Measurements from ENCODE around the gene SULT1E1. TPM values are rescaled to one million over a fixed set of nuclear protein-coding genes. Genes with fewer than 3 reads are reported as not detected.

Gene SULT1E1
- total and polyA plus RNA-seq, 4 donors, result 5.5 TPM; not detected in 3

DNA sequence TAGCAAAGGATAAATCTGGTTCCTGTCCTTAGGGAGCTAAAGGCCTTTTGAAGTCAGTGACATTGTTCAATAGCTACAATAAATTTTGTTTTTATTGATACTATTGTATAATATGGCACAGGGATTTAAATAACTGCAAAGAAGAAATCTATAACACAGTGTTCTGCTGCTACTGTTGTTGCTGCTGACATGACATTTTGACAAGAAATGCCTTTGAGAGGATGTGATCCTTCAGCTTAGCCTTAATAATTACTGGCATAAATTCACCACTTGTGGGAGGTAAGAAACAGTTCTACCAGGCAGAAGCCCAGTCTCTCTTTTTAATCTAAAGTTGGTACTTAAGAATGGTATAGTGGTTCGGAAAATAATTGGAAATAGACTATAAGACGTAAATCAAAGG is 4.1 kb downstream of the SULT1E1 start:
- no peak for DNase-seq
- no peak overlapping the region for H3K27ac ChIP-seq (ENCODE audit: low read depth in 1 of 2, low read length in 2 of 2)
- H3K4me1 ChIP-seq (ENCODE audit: control insufficient read depth in 1 of 2, insufficient read depth in 2 of 2, low read length in 2 of 2), result no peaks in the 10 kb centered on the region
- 77% methylated on average over 2 of the region's 2 CpGs for WGBS, 2 donors
- no peaks in the 10 kb centered on the region for H3K27me3 ChIP-seq (ENCODE audit: control insufficient read depth in 1 of 2, insufficient read depth in 2 of 2, low read length in 1 of 2)
- no peak for ATAC-seq (ENCODE audit: low FRiP score)
- H3K36me3 ChIP-seq (ENCODE audit: control insufficient read depth in 1 of 2, insufficient read depth in 2 of 2, low read length in 1 of 2), result no peaks in the 10 kb centered on the region
- H3K9me3 ChIP-seq (ENCODE audit: control insufficient read depth, low read length), result no peaks in the 10 kb centered on the region
- intact Hi-C loops (cut with DNase I), result no loop called here
- no peak overlapping the region for H3K4me3 ChIP-seq (ENCODE audit: low read length in 2 of 2)

DNA sequence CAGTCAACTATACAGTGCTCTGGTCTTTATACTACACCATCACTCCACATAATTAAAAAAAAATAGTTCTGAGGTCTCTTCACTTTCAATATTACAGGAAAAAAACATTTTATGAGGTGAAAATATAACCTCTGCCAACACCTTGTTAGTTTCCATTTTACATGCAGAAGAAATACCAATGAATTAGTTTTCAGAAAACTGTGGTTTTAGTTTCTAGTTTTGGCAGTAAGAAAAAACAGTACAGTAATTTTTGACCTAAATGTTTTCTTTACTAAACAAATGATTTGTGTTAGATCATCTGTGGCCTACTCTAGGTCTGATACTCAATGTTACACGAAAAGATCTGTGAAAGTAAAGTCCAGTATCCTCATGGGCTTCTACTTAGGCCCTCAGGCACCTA is 10.0 kb downstream of the SULT1E1 start:
- ATAC-seq (ENCODE audit: low FRiP score), result no peak
- intact Hi-C loops (cut with DNase I), result no loop called here
- WGBS, 2 donors, result 39 to 43% methylated on average over 1 of the region's 1 CpG

DNA sequence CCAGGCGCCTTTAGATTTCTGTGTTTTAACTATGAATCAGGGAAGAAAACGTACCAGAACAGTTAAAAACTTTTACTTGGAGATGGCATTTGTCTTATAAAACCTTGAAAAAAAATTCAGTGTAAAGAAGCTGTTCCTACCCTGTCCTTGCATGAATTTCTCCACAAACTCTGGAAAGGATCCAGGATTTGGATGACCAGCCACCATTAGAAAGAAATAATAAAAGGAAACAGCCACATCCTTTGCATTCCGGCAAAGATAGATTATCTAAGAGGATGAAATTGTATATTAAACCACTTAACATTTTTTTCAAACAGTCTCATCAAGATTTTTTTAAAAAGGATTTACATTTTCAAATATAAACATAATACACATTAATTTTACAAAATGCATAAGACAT is 10.6 kb downstream of the SULT1E1 start:
- Histone ChIP-seq H3K4me1 (ENCODE audit: control insufficient read depth in 1 of 2, insufficient read depth in 2 of 2, low read length in 2 of 2) (no peaks in the 10 kb centered on the region), H3K36me3 (ENCODE audit: control insufficient read depth in 1 of 2, insufficient read depth in 2 of 2, low read length in 1 of 2) (no peaks in the 10 kb centered on the region), H3K27me3 (ENCODE audit: control insufficient read depth in 1 of 2, insufficient read depth in 2 of 2, low read length in 1 of 2) (no peaks in the 10 kb centered on the region), H3K27ac (ENCODE audit: low read depth in 1 of 2, low read length in 2 of 2) (no peak overlapping the region), H3K9me3 (ENCODE audit: control insufficient read depth, low read length) (no peaks in the 10 kb centered on the region), H3K4me3 (ENCODE audit: low read length in 2 of 2) (no peak overlapping the region)
- DNase-seq (no peak), ATAC-seq (ENCODE audit: low FRiP score) (no peak)
- WGBS, 2 donors, result 62 to 65% methylated on average over 3 of the region's 3 CpGs
- intact Hi-C loops (cut with DNase I), result no loop called here

More for the DNA sequence above, 10.0 kb downstream of the SULT1E1 start:
- H3K27ac ChIP-seq (ENCODE audit: low read depth in 1 of 2, low read length in 2 of 2), result no peak overlapping the region
- no peak for DNase-seq
- H3K9me3 ChIP-seq (ENCODE audit: control insufficient read depth, low read length), result no peaks in the 10 kb centered on the region
- H3K4me3 ChIP-seq (ENCODE audit: low read length in 2 of 2), result no peak overlapping the region
- no peaks in the 10 kb centered on the region for H3K27me3 ChIP-seq (ENCODE audit: control insufficient read depth in 1 of 2, insufficient read depth in 2 of 2, low read length in 1 of 2)
- no peaks in the 10 kb centered on the region for H3K4me1 ChIP-seq (ENCODE audit: control insufficient read depth in 1 of 2, insufficient read depth in 2 of 2, low read length in 2 of 2)
- no peaks in the 10 kb centered on the region for H3K36me3 ChIP-seq (ENCODE audit: control insufficient read depth in 1 of 2, insufficient read depth in 2 of 2, low read length in 1 of 2)

DNA sequence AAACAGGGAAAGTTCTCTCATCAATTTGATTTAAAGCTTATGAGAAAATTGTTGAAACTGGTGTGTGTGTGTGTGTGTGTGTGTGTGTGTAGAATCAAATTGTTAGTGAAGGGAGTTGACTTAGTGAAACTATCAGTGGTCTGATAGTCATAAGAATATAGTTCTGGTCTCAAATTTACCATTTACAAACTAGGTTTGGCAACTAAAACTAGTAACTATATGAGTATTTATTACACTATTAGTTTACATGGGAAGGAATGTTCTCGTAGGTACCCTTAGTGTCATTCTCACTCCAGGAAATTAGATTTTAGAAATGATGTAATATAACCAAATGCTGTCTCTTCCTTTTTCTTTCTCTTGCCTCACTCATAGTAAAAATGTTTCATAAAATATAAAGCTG is 11.9 kb downstream of the SULT1E1 start:
- Histone ChIP-seq H3K4me1 (ENCODE audit: control insufficient read depth in 1 of 2, insufficient read depth in 2 of 2, low read length in 2 of 2) (no peaks in the 10 kb centered on the region), H3K9me3 (ENCODE audit: control insufficient read depth, low read length) (no peaks in the 10 kb centered on the region), H3K4me3 (ENCODE audit: low read length in 2 of 2) (no peak overlapping the region), H3K27ac (ENCODE audit: low read depth in 1 of 2, low read length in 2 of 2) (no peak overlapping the region), H3K27me3 (ENCODE audit: control insufficient read depth in 1 of 2, insufficient read depth in 2 of 2, low read length in 1 of 2) (no peaks in the 10 kb centered on the region), H3K36me3 (ENCODE audit: control insufficient read depth in 1 of 2, insufficient read depth in 2 of 2, low read length in 1 of 2) (no peaks in the 10 kb centered on the region)
- no peak for DNase-seq
- no peak for ATAC-seq (ENCODE audit: low FRiP score)
- 73 to 79% methylated on average over 1 of the region's 1 CpG for WGBS, 2 donors
- intact Hi-C loops (cut with DNase I), result no loop called here

DNA sequence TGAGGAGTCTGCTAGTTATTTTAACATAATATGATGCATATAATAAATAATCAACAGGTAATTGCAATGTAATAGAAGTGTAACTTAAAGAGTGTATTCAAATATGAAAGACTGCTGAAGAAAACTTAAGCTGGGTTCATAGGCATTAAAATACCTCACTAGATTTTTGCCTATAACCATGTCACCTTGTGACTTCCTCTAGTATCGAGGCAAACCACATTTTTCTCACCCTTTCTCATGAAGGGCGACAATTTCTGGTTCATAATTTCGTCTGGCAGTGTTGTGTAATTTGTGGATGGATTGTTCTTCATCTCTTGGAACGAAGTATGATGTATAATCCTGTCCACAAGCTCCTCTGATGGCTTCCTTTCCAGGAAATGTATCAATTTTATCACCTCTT is 16.0 kb downstream of the SULT1E1 start:
- no peak overlapping the region for H3K4me3 ChIP-seq (ENCODE audit: low read length in 2 of 2)
- no peak overlapping the region for H3K27ac ChIP-seq (ENCODE audit: low read depth in 1 of 2, low read length in 2 of 2)
- intact Hi-C loops (cut with DNase I), result no loop called here
- H3K4me1 ChIP-seq (ENCODE audit: control insufficient read depth in 1 of 2, insufficient read depth in 2 of 2, low read length in 2 of 2), result no peaks in the 10 kb centered on the region
- ATAC-seq (ENCODE audit: low FRiP score) (no peak), DNase-seq (no peak)
- H3K27me3 ChIP-seq (ENCODE audit: control insufficient read depth in 1 of 2, insufficient read depth in 2 of 2, low read length in 1 of 2), result no peaks in the 10 kb centered on the region
- 47 to 59% methylated on average over 4 of the region's 4 CpGs for WGBS, 2 donors
- H3K9me3 ChIP-seq (ENCODE audit: control insufficient read depth, low read length), result no peaks in the 10 kb centered on the region
- H3K36me3 ChIP-seq (ENCODE audit: control insufficient read depth in 1 of 2, insufficient read depth in 2 of 2, low read length in 1 of 2), result no peaks in the 10 kb centered on the region

DNA sequence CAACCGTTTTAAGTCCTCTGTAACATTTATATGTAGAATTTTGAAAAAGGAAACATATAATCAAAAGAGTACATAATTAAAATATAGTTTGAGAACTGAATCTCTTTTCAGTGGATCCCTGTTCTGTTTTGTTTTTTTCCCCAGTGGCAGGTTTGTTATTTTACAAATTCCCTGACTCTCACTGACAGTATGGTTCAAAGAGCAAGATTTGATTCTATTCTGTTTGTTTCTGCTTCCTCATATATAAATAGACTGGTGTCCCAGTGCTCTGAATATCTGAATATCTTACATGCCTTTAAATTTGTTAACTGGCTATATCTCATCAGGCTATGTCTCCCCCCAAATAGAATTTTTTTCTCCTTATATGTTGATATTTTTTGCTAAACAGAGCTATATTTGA is 16.6 kb downstream of the SULT1E1 start:
- H3K9me3 ChIP-seq (ENCODE audit: control insufficient read depth, low read length), result no peaks in the 10 kb centered on the region
- no peaks in the 10 kb centered on the region for H3K4me1 ChIP-seq (ENCODE audit: control insufficient read depth in 1 of 2, insufficient read depth in 2 of 2, low read length in 2 of 2)
- no peaks in the 10 kb centered on the region for H3K27me3 ChIP-seq (ENCODE audit: control insufficient read depth in 1 of 2, insufficient read depth in 2 of 2, low read length in 1 of 2)
- H3K27ac ChIP-seq (ENCODE audit: low read depth in 1 of 2, low read length in 2 of 2), result no peak overlapping the region
- intact Hi-C loops (cut with DNase I), result no loop called here
- no peaks in the 10 kb centered on the region for H3K36me3 ChIP-seq (ENCODE audit: control insufficient read depth in 1 of 2, insufficient read depth in 2 of 2, low read length in 1 of 2)
- 0% methylated on average over 1 of the region's 1 CpG for WGBS, 2 donors
- H3K4me3 ChIP-seq (ENCODE audit: low read length in 2 of 2), result no peak overlapping the region
- DNase-seq (no peak), ATAC-seq (ENCODE audit: low FRiP score) (no peak)

DNA sequence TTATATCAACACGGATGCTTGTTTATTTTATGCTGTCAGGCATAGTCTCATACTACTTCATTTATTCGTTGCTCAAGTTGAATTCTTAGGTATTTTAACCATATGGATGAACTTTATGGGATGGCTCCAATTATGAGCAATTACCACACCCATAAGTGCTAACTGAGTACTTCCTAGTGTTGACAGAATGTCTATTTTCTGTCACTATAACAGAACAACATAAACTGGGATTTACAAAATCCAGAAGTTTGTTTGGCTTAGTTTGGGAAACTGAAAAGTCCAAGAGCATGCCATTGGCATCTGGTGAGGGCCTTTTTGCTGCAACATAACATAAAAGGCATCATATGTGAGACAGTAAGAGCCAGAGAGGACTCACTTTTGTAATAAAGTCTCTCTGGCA is 21.0 kb downstream of the SULT1E1 start:
- no peak for ATAC-seq (ENCODE audit: low FRiP score)

DNA sequence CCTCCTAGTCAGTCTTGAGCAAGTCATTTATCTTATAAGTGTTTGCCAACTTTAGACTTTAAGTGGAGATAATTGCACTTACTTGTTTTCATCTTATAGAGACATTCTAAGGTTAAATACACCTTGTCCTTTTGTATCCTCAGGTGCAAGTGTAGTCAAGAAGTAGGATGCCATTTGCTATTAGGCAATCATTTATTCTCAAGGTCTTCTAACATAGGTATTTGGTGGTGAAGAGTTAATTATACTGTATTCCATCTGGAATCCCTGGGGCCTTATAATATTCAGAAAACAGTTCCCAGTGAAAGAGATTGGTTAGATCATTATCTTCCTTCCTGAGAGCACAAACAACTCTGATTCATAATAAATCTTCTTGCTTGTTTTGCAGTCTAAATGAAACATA is 23.7 kb downstream of the SULT1E1 start:
- DNase-seq (no peak), ATAC-seq (ENCODE audit: low FRiP score) (no peak)
- H3K9me3 ChIP-seq (ENCODE audit: control insufficient read depth, low read length), result no peaks in the 10 kb centered on the region
- H3K27ac ChIP-seq (ENCODE audit: low read depth in 1 of 2, low read length in 2 of 2), result no peak overlapping the region
- intact Hi-C loops (cut with DNase I), result no loop called here
- no peaks in the 10 kb centered on the region for H3K4me1 ChIP-seq (ENCODE audit: control insufficient read depth in 1 of 2, insufficient read depth in 2 of 2, low read length in 2 of 2)
- no peak overlapping the region for H3K4me3 ChIP-seq (ENCODE audit: low read length in 2 of 2)
- H3K27me3 ChIP-seq (ENCODE audit: control insufficient read depth in 1 of 2, insufficient read depth in 2 of 2, low read length in 1 of 2), result no peaks in the 10 kb centered on the region
- no peaks in the 10 kb centered on the region for H3K36me3 ChIP-seq (ENCODE audit: control insufficient read depth in 1 of 2, insufficient read depth in 2 of 2, low read length in 1 of 2)

More for the DNA sequence above, 21.0 kb downstream of the SULT1E1 start:
- Histone ChIP-seq H3K27me3 (ENCODE audit: control insufficient read depth in 1 of 2, insufficient read depth in 2 of 2, low read length in 1 of 2) (no peaks in the 10 kb centered on the region), H3K4me1 (ENCODE audit: control insufficient read depth in 1 of 2, insufficient read depth in 2 of 2, low read length in 2 of 2) (no peaks in the 10 kb centered on the region), H3K9me3 (ENCODE audit: control insufficient read depth, low read length) (no peaks in the 10 kb centered on the region), H3K36me3 (ENCODE audit: control insufficient read depth in 1 of 2, insufficient read depth in 2 of 2, low read length in 1 of 2) (no peaks in the 10 kb centered on the region), H3K4me3 (ENCODE audit: low read length in 2 of 2) (no peak overlapping the region), H3K27ac (ENCODE audit: low read depth in 1 of 2, low read length in 2 of 2) (no peak overlapping the region)
- no peak for DNase-seq
- intact Hi-C loops (cut with DNase I), result no loop called here
- WGBS, 2 donors, result 85% methylated on average over 2 of the region's 2 CpGs

DNA sequence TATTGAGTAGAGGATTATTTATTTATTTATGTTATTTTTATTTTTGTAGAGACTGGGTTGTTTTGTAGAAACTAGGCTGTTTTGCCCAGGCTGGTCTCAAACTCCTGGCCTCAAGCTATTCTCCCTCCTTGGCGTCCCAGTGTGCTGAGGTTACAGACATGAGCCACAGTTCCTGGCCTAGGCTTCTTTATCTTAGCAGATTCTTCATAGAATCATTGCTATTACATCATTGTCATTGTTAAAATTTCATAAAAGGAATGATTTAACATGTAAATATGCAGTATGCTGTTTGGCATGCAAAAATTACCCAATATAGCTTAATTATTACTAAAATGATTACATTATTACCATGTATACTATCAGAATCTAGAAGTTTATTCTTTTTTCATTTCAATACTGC is 24.2 kb downstream of the SULT1E1 start:
- Histone ChIP-seq H3K9me3 (ENCODE audit: control insufficient read depth, low read length) (no peaks in the 10 kb centered on the region), H3K27ac (ENCODE audit: low read depth in 1 of 2, low read length in 2 of 2) (no peak overlapping the region), H3K27me3 (ENCODE audit: control insufficient read depth in 1 of 2, insufficient read depth in 2 of 2, low read length in 1 of 2) (no peaks in the 10 kb centered on the region), H3K4me1 (ENCODE audit: control insufficient read depth in 1 of 2, insufficient read depth in 2 of 2, low read length in 2 of 2) (no peaks in the 10 kb centered on the region), H3K36me3 (ENCODE audit: control insufficient read depth in 1 of 2, insufficient read depth in 2 of 2, low read length in 1 of 2) (no peaks in the 10 kb centered on the region), H3K4me3 (ENCODE audit: low read length in 2 of 2) (no peak overlapping the region)
- DNase-seq (no peak), ATAC-seq (ENCODE audit: low FRiP score) (no peak)
- WGBS, 2 donors, result 91 to 92% methylated on average over 1 of the region's 1 CpG
- intact Hi-C loops (cut with DNase I), result no loop called here

Measured in aorta (tissue), 5 donors.